ACC112 (cell line): ENCODE data around the gene SNAP47.

Source experiments
- H2AFZ ChIP-seq: fragments of 200-600 bp; sonication (generic); one replicate; pipeline ENCODE4 v1.6.0; 2017; ENCODE audit warnings: antibody characterized with exemption, low read length; ENCODE audit not compliant: unreplicated experiment
- H3K27ac ChIP-seq: fragments of 200-600 bp; sonication (generic); 2 replicates; pipeline ENCODE4 v1.5.1; 2014; ENCODE audit warnings: low read depth, mild to moderate bottlenecking, antibody characterized with exemption, low read length, moderate library complexity
- H3K27me3 ChIP-seq: fragments of 200-600 bp; sonication (generic); 2 replicates; pipeline ENCODE4 v1.6.1; 2014; ENCODE audit warnings: mild to moderate bottlenecking, antibody characterized with exemption, low read length, moderate library complexity, mixed read lengths; ENCODE audit not compliant: insufficient read depth
- H3K36me3 ChIP-seq: fragments of 200-600 bp; sonication (generic); 2 replicates; pipeline ENCODE4 v1.6.1; 2016; ENCODE audit warnings: mild to moderate bottlenecking, antibody characterized with exemption, low read length, moderate library complexity, mixed read lengths; ENCODE audit not compliant: insufficient read depth
- H3K4me1 ChIP-seq: fragments of 200-600 bp; sonication (generic); one replicate; pipeline ENCODE4 v1.6.1; 2016; ENCODE audit warnings: low read length, mixed read lengths; ENCODE audit not compliant: insufficient read depth, unreplicated experiment, control insufficient read depth
- H3K4me3 ChIP-seq: fragments of 200-600 bp; sonication (generic); 2 replicates; pipeline ENCODE4 v1.5.1; 2014; ENCODE audit warnings: mild to moderate bottlenecking, low read depth, low read length
- H3K79me2 ChIP-seq: fragments of 200-600 bp; sonication (generic); one replicate; pipeline ENCODE4 v1.6.0; 2016; ENCODE audit warnings: low read length; ENCODE audit not compliant: control insufficient read depth, unreplicated experiment, insufficient read depth

Gene SNAP47

GRCh38 chr1:227776331-227776771 is 41.1 kb downstream of the SNAP47 start:
- Histone ChIP-seq H2AFZ (no peak overlapping the region), H3K27me3 (no peaks in the 10 kb centered on the region), H3K4me3 (no peak overlapping the region), H3K4me1 (peaks cover 15% of the 10 kb centered on the region), H3K79me2 (no peaks in the 10 kb centered on the region), H3K36me3 (no peaks in the 10 kb centered on the region), H3K27ac (no peak overlapping the region)

DNA sequence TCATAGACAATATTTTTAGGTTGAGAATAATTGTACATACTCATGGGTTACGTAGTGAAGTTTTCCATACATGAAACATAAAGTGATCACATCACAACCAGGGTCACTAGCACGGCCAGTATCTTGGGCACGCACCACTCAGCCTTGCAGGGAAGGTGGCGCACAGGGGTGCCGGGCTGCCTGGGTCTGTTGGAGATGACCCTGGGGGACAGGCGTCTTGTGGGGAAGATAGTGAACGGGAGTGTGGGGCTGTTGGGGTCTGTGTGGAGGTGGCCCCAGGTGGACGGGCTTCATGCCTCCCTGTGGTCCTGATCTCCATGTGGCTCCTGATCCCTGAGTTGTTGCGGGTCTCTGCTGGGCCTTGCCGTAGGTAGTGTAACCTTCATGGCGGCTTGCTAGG is 41.9 kb downstream of the SNAP47 start:
- H3K4me3 ChIP-seq, result no peak overlapping the region
- no peaks in the 10 kb centered on the region for H3K36me3 ChIP-seq
- peaks cover 15% of the 10 kb centered on the region for H3K4me1 ChIP-seq
- no peaks in the 10 kb centered on the region for H3K79me2 ChIP-seq
- H2AFZ ChIP-seq, result no peak overlapping the region
- H3K27ac ChIP-seq, result no peak overlapping the region
- H3K27me3 ChIP-seq, result no peaks in the 10 kb centered on the region

GRCh38 chr1:227777646-227778045 is 42.4 kb downstream of the SNAP47 start:
- H2AFZ ChIP-seq, result no peak overlapping the region
- H3K4me3 ChIP-seq, result no peak overlapping the region
- H3K36me3 ChIP-seq, result no peaks in the 10 kb centered on the region
- no peak overlapping the region for H3K27ac ChIP-seq
- H3K4me1 ChIP-seq, result peaks cover 15% of the 10 kb centered on the region
- H3K27me3 ChIP-seq, result no peaks in the 10 kb centered on the region
- no peaks in the 10 kb centered on the region for H3K79me2 ChIP-seq

GRCh38 chr1:227778401-227778947 is 43.2 kb downstream of the SNAP47 start:
- Histone ChIP-seq H3K36me3 (no peaks in the 10 kb centered on the region), H2AFZ (no peak overlapping the region), H3K4me1 (peaks cover 15% of the 10 kb centered on the region), H3K27ac (no peak overlapping the region), H3K4me3 (no peak overlapping the region), H3K27me3 (no peaks in the 10 kb centered on the region), H3K79me2 (no peaks in the 10 kb centered on the region)

DNA sequence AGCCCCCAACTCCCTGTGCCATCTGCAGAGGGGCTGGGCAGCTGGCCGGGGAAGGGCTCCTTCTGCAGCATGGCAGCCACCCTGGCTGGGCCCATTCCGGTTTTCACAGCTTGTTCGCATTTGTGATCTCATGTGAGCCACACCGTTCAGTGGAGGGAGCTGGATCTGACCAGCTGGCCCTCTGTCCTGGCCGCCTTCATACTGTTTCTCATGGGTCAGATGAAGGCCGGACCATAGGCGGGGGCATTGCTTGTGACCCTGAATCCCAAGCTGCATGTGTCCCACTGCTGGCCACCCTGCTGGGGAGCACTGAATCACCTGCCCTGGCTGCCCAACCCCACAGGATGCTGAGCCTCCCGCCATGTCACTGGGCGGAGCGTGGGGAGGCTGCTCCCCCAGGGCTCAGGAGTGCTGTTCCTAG is 43.8 kb downstream of the SNAP47 start:
- H3K79me2 ChIP-seq, result no peaks in the 10 kb centered on the region
- H3K36me3 ChIP-seq, result no peaks in the 10 kb centered on the region
- no peak overlapping the region for H3K4me3 ChIP-seq
- H3K4me1 ChIP-seq, result peaks cover 15% of the 10 kb centered on the region
- no peak overlapping the region for H3K27ac ChIP-seq
- H2AFZ ChIP-seq, result no peak overlapping the region
- no peaks in the 10 kb centered on the region for H3K27me3 ChIP-seq

GRCh38 chr1:227779685-227780084 is 44.5 kb downstream of the SNAP47 start:
- Histone ChIP-seq H3K79me2 (no peaks in the 10 kb centered on the region), H3K4me1 (peaks cover 15% of the 10 kb centered on the region), H3K36me3 (no peaks in the 10 kb centered on the region), H3K4me3 (no peak overlapping the region), H3K27me3 (no peaks in the 10 kb centered on the region), H3K27ac (no peak overlapping the region), H2AFZ (no peak overlapping the region)

DNA sequence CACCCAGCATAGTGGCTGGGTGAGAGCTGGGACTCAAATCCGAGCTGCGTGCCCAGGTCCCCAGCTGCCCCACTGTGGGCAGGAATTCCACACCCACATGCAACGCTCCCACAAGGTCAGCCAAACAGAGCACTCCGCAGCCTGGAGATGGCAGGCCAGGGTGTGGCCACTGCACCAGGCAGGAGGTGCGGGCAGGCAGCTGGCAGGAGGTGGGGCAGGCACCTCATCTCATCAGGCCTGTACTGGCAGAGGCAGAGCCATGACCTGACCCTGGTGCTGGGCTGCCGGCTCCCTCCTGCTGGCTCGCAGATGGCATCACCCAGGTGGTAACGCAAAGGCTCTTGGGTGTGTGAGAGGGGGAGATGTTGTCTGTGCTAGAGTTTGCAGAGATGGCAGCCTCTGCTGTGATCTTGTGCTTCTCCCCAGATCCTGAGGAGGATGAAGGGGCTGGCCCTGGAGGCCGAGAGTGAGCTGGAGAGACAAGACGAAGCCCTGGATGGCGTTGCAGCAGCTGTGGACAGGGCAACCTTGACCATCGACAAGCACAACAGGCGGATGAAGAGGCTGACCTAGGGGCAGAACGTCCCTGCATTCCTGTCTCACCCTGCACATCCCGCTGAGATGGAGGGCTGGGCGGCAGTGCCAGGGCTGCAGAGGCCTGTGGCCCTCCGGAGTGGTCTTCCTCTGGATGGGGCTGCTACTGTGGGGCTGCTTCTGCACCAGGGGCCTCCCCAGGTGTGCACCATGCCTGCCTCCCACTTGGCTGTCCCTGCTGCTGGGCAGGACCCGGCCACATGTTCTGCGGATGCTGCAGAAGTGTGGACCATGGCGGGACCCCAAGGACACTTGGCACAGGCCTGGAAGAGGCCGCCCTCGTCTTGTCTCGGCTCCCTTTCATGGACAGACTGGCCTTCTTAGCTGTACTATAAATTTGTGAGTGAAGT is 45.1 kb downstream of the SNAP47 start:
- Histone ChIP-seq H2AFZ (no peak overlapping the region), H3K27ac (no peak overlapping the region), H3K4me3 (no peak overlapping the region), H3K36me3 (no peaks in the 10 kb centered on the region), H3K27me3 (no peaks in the 10 kb centered on the region), H3K79me2 (no peaks in the 10 kb centered on the region), H3K4me1 (peaks cover 15% of the 10 kb centered on the region)

DNA sequence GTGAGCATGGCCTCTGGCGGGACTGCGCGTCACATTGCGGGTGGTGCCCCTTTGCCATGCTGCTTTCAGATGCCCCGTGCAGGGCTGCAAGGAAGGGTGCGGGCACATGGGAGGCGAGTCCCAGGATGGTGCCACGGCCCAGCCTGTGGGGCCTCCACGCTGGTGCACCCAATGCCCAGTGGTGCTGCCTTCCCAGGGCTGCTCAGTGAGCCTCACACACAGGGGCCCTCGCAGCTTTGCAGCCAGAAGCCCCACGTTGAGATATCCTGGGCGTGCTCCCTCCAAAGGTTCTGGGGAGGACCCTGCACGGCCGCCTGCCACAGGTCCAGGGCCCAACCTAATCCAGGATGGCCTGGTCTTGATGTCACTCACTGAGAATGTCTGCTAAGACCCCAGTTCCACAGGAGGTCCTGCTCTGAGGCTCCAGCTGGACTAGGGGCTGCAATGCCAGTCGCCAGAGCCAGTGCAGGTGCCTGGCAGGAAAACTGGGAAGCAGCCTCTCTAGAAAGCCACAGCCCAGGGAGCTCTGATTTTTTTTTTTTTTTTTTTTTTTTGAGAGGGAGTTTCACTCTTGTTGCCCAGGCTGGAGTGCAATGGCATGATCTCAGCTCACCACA is 46.2 kb downstream of the SNAP47 start:
- Histone ChIP-seq H3K79me2 (no peaks in the 10 kb centered on the region), H3K27me3 (peaks cover 7% of the 10 kb centered on the region), H3K36me3 (no peaks in the 10 kb centered on the region), H3K4me1 (peaks cover 11% of the 10 kb centered on the region), H3K27ac (no peak overlapping the region), H2AFZ (no peak overlapping the region), H3K4me3 (no peak overlapping the region)

DNA sequence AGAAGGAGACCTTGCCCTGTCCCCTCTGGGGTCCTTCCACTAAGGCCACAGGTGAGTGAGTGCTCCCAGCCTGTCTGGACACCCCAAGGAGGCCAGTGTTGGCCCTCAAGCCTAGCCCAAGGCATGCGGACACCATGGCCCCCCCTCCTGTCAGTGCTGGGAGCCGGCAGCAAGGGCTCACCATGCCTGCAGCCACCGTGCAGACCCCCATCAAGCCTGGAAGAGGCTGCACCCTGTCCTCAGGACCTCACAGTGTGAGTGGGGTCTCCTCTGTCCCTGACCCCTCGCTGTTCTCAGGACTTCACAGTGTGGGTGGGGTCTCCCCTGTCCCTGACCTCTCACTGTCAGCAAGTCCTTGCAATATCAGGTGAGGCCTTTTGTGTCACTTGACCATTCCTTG is 47.0 kb downstream of the SNAP47 start:
- no peak overlapping the region for H3K4me3 ChIP-seq
- H3K27me3 ChIP-seq, result peaks cover 15% of the 10 kb centered on the region
- no peak overlapping the region for H2AFZ ChIP-seq
- H3K36me3 ChIP-seq, result no peaks in the 10 kb centered on the region
- no peak overlapping the region for H3K27ac ChIP-seq
- H3K4me1 ChIP-seq, result peaks cover 11% of the 10 kb centered on the region
- H3K79me2 ChIP-seq, result no peaks in the 10 kb centered on the region

- Histone ChIP-seq H3K36me3 (no peaks in the 10 kb centered on the region), H3K27ac (no peak overlapping the region), H3K4me3 (no peak overlapping the region), H2AFZ (no peak overlapping the region), H3K4me1 (no peaks in the 10 kb centered on the region), H3K79me2 (no peaks in the 10 kb centered on the region), H3K27me3 (peaks cover 21% of the 10 kb centered on the region)
These were observed 50.0 kb downstream of the SNAP47 start for GRCh38 chr1:227785094-227785804.
